Stomach (tissue), 19 donors: ENCODE results near the gene F8A1. TPM values are rescaled to one million over a fixed set of nuclear protein-coding genes. Genes with fewer than 3 reads are reported as not detected.
A peak's percentile ranks its signal among the peaks of the same experiment; 100 is the strongest.
"Not testable (repeated sequence)": the region's sequence is repeated elsewhere in the genome, so short reads cannot be mapped to it uniquely, and the experiment has no call there.

Experiments used
- DNase-seq, 2 donors: peaks; one replicate each; pipeline versions ENCODE4 v3.0.0 to v3.0.0-alpha.2; 2013 to 2019
- H3K27ac ChIP-seq, 5 donors: fragments of 200-600 bp in 4 of 5; sonication (generic) in 4 of 5; one replicate each; pipeline ENCODE4 v1.5.1; 2013 to 2019; ENCODE audit warnings: mild to moderate bottlenecking in 1 of 5, moderate library complexity in 1 of 5
- H3K27me3 ChIP-seq, 3 donors: fragments of 200-600 bp; sonication (generic); one replicate each; pipeline ENCODE4 v1.5.1; 2017 to 2019; ENCODE audit warnings: mixed run types in 1 of 3
- H3K36me3 ChIP-seq, 4 donors: fragments of 200-600 bp; sonication (generic); 1 replicate in 3 of 4; 2 replicates in 1 of 4; pipeline ENCODE4 v1.5.1; 2016 to 2019
- H3K4me1 ChIP-seq, 4 donors: fragments of 200-600 bp; sonication (generic); one replicate each; pipeline ENCODE4 v1.5.1; 2016 to 2019
- H3K4me3 ChIP-seq, 4 donors: fragments of 200-600 bp; sonication (generic) in 3 of 4; one replicate each; pipeline ENCODE4 v1.5.1; 2016 to 2019; ENCODE audit warnings: mild to moderate bottlenecking in 1 of 4
- H3K9me3 ChIP-seq, 4 donors: fragments of 200-600 bp; sonication (generic); one replicate each; pipeline ENCODE4 v1.5.1; 2016 to 2019
- CTCF ChIP-seq, 7 experiments: fragments of 450-650 bp in 4 of 7; fragments of 200-600 bp in 3 of 7; sonication (generic) in 3 of 7; IDR thresholded peaks; one replicate each; pipeline ENCODE4 v1.5.1; 2016 to 2019; ENCODE audit warnings: antibody characterized with exemption in 7 of 7, control low read depth in 2 of 7, mild to moderate bottlenecking in 1 of 7
- EP300 ChIP-seq: sonication (generic); formaldehyde crosslinking; IDR thresholded peaks from one replicate; pipeline ENCODE4 v1.6.1; 2017; ENCODE audit warnings: antibody characterized with exemption
- POLR2A ChIP-seq, 4 donors: fragments of 450-650 bp; IDR thresholded peaks; one replicate each; pipeline ENCODE4 v1.6.1; 2016; ENCODE audit warnings: antibody characterized with exemption in 4 of 4, control low read depth in 2 of 4, mild to moderate bottlenecking in 1 of 4, moderate library complexity in 1 of 4
- POLR2AphosphoS5 ChIP-seq, 3 donors: sonication (generic); formaldehyde crosslinking; IDR thresholded peaks; one replicate each; pipeline ENCODE4 v1.6.1; 2016; ENCODE audit warnings: antibody characterized with exemption in 3 of 3
- WGBS, 5 donors: extraction: QIAGEN DNeasy Blood & Tissue Kit in 3 of 5; methylation state at CpG; one replicate each; pipeline versions ENCODE4 v1.1.5 to v1.1.7; 2013 to 2018; 5-methylcytosine and 5-hydroxymethylcytosine counted together
- intact Hi-C: fragments of 100-400 bp; cut with DNase I; formaldehyde crosslinking; loops from one replicate; pipeline ENCODE4 v1.15.1; 2023; ENCODE audit warnings: low total_unique reads
- long read RNA-seq, 10 donors: transcript quantifications; one replicate each; lab custom pipeline, GENCODE V29; 2026
- polyA plus RNA-seq, 3 donors: library from polyadenylated mRNA; stranded (reverse); fragments of 200-250 nt; gene quantifications; one replicate each; pipeline ENCODE4 v1.2.3, GENCODE V29; 2013
- total RNA-seq, 5 donors: library from RNA; depleted of rRNA; stranded (reverse); fragments of >200 nt; gene quantifications; one replicate each; pipeline versions ENCODE4 v1.1.0 to v1.2.3, GENCODE V29; 2014 to 2016
- donor health status: healthy with polysubstance abuse.
- donor health status: Bipolar disorder and iron deficiency.
- donor health status: healthy.

The F8A1 gene
- total RNA-seq (1 to 10 TPM; 1.2 to 8.7 (median 3.0) TPM), polyA plus RNA-seq (10 to 100 TPM; 18.0 to 21.5 (median 18.1) TPM)
- long read RNA-seq, donor 1, transcript F8A1-201 (1 exons, 1,713 nt) = major isoform, 5 of 5 reads
- long read RNA-seq, donor 1, partial matches to known transcripts = 0 of 5 reads
- long read RNA-seq, donor 1, other reads (novel, unspliced or antisense) = 0 of 5 reads
- long read RNA-seq, donor 2, transcript F8A1-201 (1 exons, 1,713 nt) = major isoform, 18 of 18 reads
- long read RNA-seq, donor 2, partial matches to known transcripts = 0 of 18 reads
- long read RNA-seq, donor 2, other reads (novel, unspliced or antisense) = 0 of 18 reads
- long read RNA-seq, donor 3, partial matches to known transcripts = 0 of 3 reads
- long read RNA-seq, donor 3, other reads (novel, unspliced or antisense) = 0 of 3 reads
- long read RNA-seq, donor 4 = 0 reads
- long read RNA-seq, donor 5, transcript F8A1-201 (1 exons, 1,713 nt) = major isoform, 18 of 18 reads
- long read RNA-seq, donor 5, partial matches to known transcripts = 0 of 18 reads
- long read RNA-seq, donor 5, other reads (novel, unspliced or antisense) = 0 of 18 reads
- long read RNA-seq, donor 6, transcript F8A1-201 (1 exons, 1,713 nt) = major isoform, 17 of 17 reads
- long read RNA-seq, donor 6, partial matches to known transcripts = 0 of 17 reads
- long read RNA-seq, donor 6, other reads (novel, unspliced or antisense) = 0 of 17 reads
- long read RNA-seq, donor 7, transcript F8A1-201 (1 exons, 1,713 nt) = major isoform, 7 of 7 reads
- long read RNA-seq, donor 7, partial matches to known transcripts = 0 of 7 reads
- long read RNA-seq, donor 7, other reads (novel, unspliced or antisense) = 0 of 7 reads
- long read RNA-seq, donor 8, transcript F8A1-201 (1 exons, 1,713 nt) = major isoform, 6 of 6 reads
- long read RNA-seq, donor 8, partial matches to known transcripts = 0 of 6 reads
- long read RNA-seq, donor 8, other reads (novel, unspliced or antisense) = 0 of 6 reads
- long read RNA-seq, donor 9, transcript F8A1-201 (1 exons, 1,713 nt) = major isoform, 11 of 11 reads
- long read RNA-seq, donor 9, partial matches to known transcripts = 0 of 11 reads
- long read RNA-seq, donor 9, other reads (novel, unspliced or antisense) = 0 of 11 reads
- long read RNA-seq, donor 10, transcript F8A1-201 (1 exons, 1,713 nt) = major isoform, 5 of 5 reads
- long read RNA-seq, donor 10, partial matches to known transcripts = 0 of 5 reads
- long read RNA-seq, donor 10, other reads (novel, unspliced or antisense) = 0 of 5 reads

- Histone ChIP-seq H3K4me3 (peak within 1 kb of the TSS in 2 of 4 donors; percentile 20 to 34), H3K27ac (peak within 1 kb of the TSS in 1 of 5 donors; percentile 56)
- H3K4me1 ChIP-seq, H3K27me3 ChIP-seq, H3K9me3 ChIP-seq, intact Hi-C loops, DNase-seq, H3K36me3 ChIP-seq: not testable (repeated sequence)
- WGBS, 5 donors = 0 to 18% methylated on average over 3 of the region's 91 CpGs; no CpG with 5 or more reads in 3 of the 5 donors
These were observed at the start of gene F8A1 for GRCh38 chrX:154886069-154886788. Gene F8A1 (plus strand): TSS chrX:154886355. CDS start chrX:154886375, 20 bp downstream.

GRCh38 chrX:154840856-154841255 is 45.3 kb upstream of the F8A1 start:
- TF ChIP-seq EP300 = no peak
- peak in 2 of 7 experiments; percentile 39 to 40 for TF ChIP-seq CTCF (IDR thresholded peaks at IDR 0.05)
- no peak for TF ChIP-seq POLR2A (IDR thresholded peaks at IDR 0.05)
- no peak for TF ChIP-seq POLR2AphosphoS5 (IDR thresholded peaks at IDR 0.05)
- no peaks in the 10 kb centered on the region for H3K9me3 ChIP-seq
- H3K4me1 ChIP-seq = no peaks in the 10 kb centered on the region
- H3K27me3 ChIP-seq = no peaks in the 10 kb centered on the region
- H3K4me3 ChIP-seq = no peak overlapping the region
- no peak overlapping the region for H3K27ac ChIP-seq
- intact Hi-C loops = no loop called here
- no peaks in the 10 kb centered on the region for H3K36me3 ChIP-seq
- peak in 1 of 2 donors; percentile 55 for DNase-seq
- 91 to 94% (median 94%) methylated on average over 2 of the region's 2 CpGs for WGBS, 5 donors

GRCh38 chrX:154850957-154851611 is 35.1 kb upstream of the F8A1 start:
- peaks cover 0 to 8% (median 0%) of the 10 kb centered on the region in 4 donors for H3K9me3 ChIP-seq
- no peak for TF ChIP-seq EP300
- TF ChIP-seq CTCF (IDR thresholded peaks at IDR 0.05) = no peak
- TF ChIP-seq POLR2A (IDR thresholded peaks at IDR 0.05) = no peak
- 86 to 100% (median 92%) methylated on average over 1 of the region's 1 CpG for WGBS, 5 donors
- no peaks in the 10 kb centered on the region for H3K4me1 ChIP-seq
- no peaks in the 10 kb centered on the region for H3K27me3 ChIP-seq
- no peak overlapping the region for H3K27ac ChIP-seq
- peaks cover 0 to 4% (median 0%) of the 10 kb centered on the region in 4 donors for H3K36me3 ChIP-seq
- no peak overlapping the region for H3K4me3 ChIP-seq
- intact Hi-C loops = no loop called here
- no peak for DNase-seq

GRCh38 chrX:154855256-154855655 is 30.9 kb upstream of the F8A1 start:
- Histone ChIP-seq H3K36me3 (peaks cover 0 to 4% (median 0%) of the 10 kb centered on the region in 4 donors), H3K4me1 (no peaks in the 10 kb centered on the region), H3K4me3 (no peak overlapping the region), H3K9me3 (no peaks in the 10 kb centered on the region), H3K27me3 (no peaks in the 10 kb centered on the region), H3K27ac (no peak overlapping the region)
- intact Hi-C loops = no loop called here
- DNase-seq = no peak
- TF ChIP-seq EP300 (no peak), CTCF (IDR thresholded peaks at IDR 0.05) (no peak), POLR2AphosphoS5 (IDR thresholded peaks at IDR 0.05) (no peak), POLR2A (IDR thresholded peaks at IDR 0.05) (no peak)

GRCh38 chrX:154868522-154868921 is 17.6 kb upstream of the F8A1 start:
- intact Hi-C loops, H3K4me3 ChIP-seq, H3K36me3 ChIP-seq, H3K4me1 ChIP-seq, H3K27me3 ChIP-seq, DNase-seq, H3K27ac ChIP-seq: not testable (repeated sequence)
- H3K9me3 ChIP-seq = peaks cover 0 to 39% (median 16%) of the 10 kb centered on the region in 4 donors
